Endothelial cell (in vitro differentiated cells): ENCODE measurements around the gene PRDM4. TPM values are rescaled to one million over a fixed set of nuclear protein-coding genes. Genes with fewer than 3 reads are reported as not detected.
"Not testable (repeated sequence)": the region's sequence is repeated elsewhere in the genome, so short reads cannot be mapped to it uniquely, and the experiment has no call there.

Source experiments
- DNase-seq: peaks from one replicate; pipeline ENCODE4 v3.0.0; 2021; ENCODE audit warnings: low spot score
- H3K27ac Mint-ChIP-seq: one replicate; pipeline ENCODE4 v1.8.0; 2021; ENCODE audit warnings: mixed read lengths, inconsistent platforms; ENCODE audit not compliant: unreplicated experiment
- H3K27me3 Mint-ChIP-seq: one replicate; pipeline ENCODE4 v1.8.0; 2021; ENCODE audit warnings: mild to moderate bottlenecking, moderate library complexity, mixed read lengths, inconsistent platforms; ENCODE audit not compliant: unreplicated experiment
- H3K36me3 Mint-ChIP-seq: one replicate; pipeline ENCODE4 v1.8.0; 2021; ENCODE audit warnings: mild to moderate bottlenecking, low read depth, mixed read lengths, inconsistent platforms; ENCODE audit not compliant: unreplicated experiment
- H3K4me1 Mint-ChIP-seq: one replicate; pipeline ENCODE4 v1.8.0; 2021; ENCODE audit warnings: mild to moderate bottlenecking, mixed read lengths, inconsistent platforms; ENCODE audit not compliant: unreplicated experiment
- H3K4me3 Mint-ChIP-seq: one replicate; pipeline ENCODE4 v1.8.0; 2021; ENCODE audit warnings: mild to moderate bottlenecking, mixed read lengths, inconsistent platforms; ENCODE audit not compliant: unreplicated experiment
- H3K9me3 Mint-ChIP-seq: one replicate; pipeline ENCODE4 v1.8.0; 2021; ENCODE audit warnings: mixed read lengths, inconsistent platforms; ENCODE audit not compliant: unreplicated experiment
- total RNA-seq: library from RNA; stranded (reverse); fragmentation: NEBNext Ultra II Directional; extraction: Animal tissue kit (Norgen Biotek cat#: 25700); gene quantifications from one replicate; pipeline ENCODE4 v1.2.1, GENCODE V29; 2021; ENCODE audit not compliant: unreplicated experiment
- TF ChIP-seq, protein P1 (sequence below): fragments of 200-600 bp; sonication (generic); IDR thresholded peaks from one replicate; pipeline ENCODE4 v1.5.0; 2021; ENCODE audit warnings: antibody characterized with exemption; ENCODE audit not compliant: unreplicated experiment

PRDM4 gene
- total RNA-seq, 1 donor from 2014 or later = 23.0 TPM

DNA sequence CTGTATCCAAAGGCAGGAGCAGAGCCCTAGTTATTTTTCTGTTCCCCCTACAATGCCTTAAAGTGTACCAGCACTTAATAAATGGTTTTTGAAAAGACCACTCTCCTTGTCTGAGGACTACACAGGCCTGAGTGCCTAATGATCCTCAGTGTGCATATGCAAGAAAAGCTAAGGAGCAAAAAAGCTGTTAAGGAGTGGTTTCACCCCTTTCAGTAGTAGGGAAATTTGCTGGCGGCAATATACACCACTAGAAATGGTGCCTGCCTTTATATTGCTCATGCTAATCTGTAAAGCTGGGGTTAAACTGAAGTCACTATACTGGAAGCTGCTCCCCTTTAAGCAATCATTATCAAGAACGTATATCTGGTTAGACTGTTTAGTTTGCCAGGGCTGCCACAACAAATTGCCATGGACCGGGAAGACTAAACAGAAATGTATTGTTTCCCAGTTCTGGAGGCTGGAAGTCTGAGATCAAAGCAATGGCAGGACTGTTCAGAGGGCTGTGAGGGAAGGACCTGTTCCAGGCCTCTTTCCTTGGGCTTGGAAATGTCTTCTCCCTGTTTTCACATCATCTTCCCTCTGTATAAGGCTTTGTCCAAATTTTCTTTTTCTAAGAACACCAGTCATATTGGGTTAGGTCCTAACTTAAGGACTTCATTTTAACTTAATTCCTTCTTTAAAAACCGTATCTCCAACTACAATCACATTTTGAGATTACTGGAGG is 30.2 kb downstream of the PRDM4 start:
- TF ChIP-seq, protein P1, sequence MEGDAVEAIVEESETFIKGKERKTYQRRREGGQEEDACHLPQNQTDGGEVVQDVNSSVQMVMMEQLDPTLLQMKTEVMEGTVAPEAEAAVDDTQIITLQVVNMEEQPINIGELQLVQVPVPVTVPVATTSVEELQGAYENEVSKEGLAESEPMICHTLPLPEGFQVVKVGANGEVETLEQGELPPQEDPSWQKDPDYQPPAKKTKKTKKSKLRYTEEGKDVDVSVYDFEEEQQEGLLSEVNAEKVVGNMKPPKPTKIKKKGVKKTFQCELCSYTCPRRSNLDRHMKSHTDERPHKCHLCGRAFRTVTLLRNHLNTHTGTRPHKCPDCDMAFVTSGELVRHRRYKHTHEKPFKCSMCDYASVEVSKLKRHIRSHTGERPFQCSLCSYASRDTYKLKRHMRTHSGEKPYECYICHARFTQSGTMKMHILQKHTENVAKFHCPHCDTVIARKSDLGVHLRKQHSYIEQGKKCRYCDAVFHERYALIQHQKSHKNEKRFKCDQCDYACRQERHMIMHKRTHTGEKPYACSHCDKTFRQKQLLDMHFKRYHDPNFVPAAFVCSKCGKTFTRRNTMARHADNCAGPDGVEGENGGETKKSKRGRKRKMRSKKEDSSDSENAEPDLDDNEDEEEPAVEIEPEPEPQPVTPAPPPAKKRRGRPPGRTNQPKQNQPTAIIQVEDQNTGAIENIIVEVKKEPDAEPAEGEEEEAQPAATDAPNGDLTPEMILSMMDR = no peak
- Mint-ChIP-seq H3K4me3 (no peak overlapping the region), H3K36me3 (peaks cover 21% of the 10 kb centered on the region), H3K27me3 (no peaks in the 10 kb centered on the region), H3K9me3 (no peaks in the 10 kb centered on the region), H3K4me1 (peaks cover 36% of the 10 kb centered on the region), H3K27ac (no peak overlapping the region)
- DNase-seq = no peak

DNA sequence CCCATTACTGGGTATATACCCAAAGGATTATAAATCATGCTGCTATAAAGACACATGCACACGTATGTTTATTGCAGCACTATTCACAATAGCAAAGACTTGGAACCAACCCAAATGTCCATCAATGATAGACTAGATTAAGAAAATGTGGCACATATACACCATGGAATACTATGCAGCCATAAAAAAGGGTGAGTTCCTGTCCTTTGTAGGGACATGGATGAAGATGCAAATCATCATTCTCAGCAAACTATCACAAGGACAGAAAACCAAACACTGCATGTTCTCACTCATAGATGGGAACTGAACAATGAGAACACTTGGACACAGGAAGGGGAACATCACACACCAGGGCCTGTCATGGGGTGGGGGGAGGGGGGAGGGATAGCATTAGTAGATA is 33.2 kb downstream of the PRDM4 start:
- H3K27ac Mint-ChIP-seq, H3K36me3 Mint-ChIP-seq, H3K4me3 Mint-ChIP-seq, H3K9me3 Mint-ChIP-seq, H3K27me3 Mint-ChIP-seq, DNase-seq: not testable (repeated sequence)
- H3K4me1 Mint-ChIP-seq = peaks cover 27% of the 10 kb centered on the region

GRCh38 chr12:107727327-107727726 is 33.6 kb downstream of the PRDM4 start:
- not testable (repeated sequence) for DNase-seq, H3K27ac Mint-ChIP-seq, H3K36me3 Mint-ChIP-seq, H3K9me3 Mint-ChIP-seq, H3K4me3 Mint-ChIP-seq, H3K27me3 Mint-ChIP-seq
- H3K4me1 Mint-ChIP-seq = peaks cover 23% of the 10 kb centered on the region

DNA sequence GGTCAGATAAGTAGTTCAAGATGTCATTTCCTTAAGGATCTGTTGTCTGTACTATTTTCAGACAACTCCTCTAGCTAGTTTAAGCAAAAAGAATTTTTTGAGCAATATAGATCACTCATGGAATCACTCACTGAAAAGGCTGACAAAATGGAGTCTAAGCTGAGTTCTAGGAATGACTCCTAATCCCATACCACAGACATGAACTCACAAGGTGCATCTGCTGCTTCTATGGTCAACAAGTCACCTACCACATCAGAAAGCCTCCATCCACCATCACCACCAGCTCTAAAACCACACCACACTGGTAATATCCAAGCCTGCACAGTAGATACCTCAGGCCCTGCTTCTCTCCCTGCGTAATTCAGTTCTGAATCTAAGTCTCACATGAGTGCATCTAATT is 42.3 kb downstream of the PRDM4 start:
- Mint-ChIP-seq H3K4me3 (no peak overlapping the region), H3K9me3 (no peaks in the 10 kb centered on the region), H3K4me1 (no peaks in the 10 kb centered on the region), H3K36me3 (peaks cover 9% of the 10 kb centered on the region), H3K27ac (no peak overlapping the region), H3K27me3 (no peaks in the 10 kb centered on the region)
- TF ChIP-seq, protein P1 = no peak
- DNase-seq = no peak

DNA sequence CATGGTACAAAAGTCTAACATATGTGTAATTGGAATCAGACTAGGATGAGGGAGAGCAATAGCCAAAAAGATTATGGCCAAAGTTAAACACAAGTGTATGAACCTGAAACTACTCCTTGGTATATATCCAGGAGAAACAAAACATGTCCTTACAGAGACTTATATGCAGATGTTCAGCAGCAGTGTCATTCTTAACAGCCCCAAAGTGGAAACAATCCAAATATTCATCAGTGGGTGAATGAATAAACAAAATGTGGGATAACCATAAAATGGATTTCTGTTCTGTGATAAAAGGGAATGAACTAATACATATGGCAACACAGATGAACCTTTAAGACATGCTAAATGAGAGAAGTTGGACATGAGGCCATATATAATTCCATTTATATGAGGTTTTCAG is 45.2 kb downstream of the PRDM4 start:
- no peaks in the 10 kb centered on the region for H3K27me3 Mint-ChIP-seq
- TF ChIP-seq, protein P1 = no peak
- H3K4me1 Mint-ChIP-seq = no peaks in the 10 kb centered on the region
- no peak for DNase-seq
- H3K4me3 Mint-ChIP-seq = no peak overlapping the region
- H3K36me3 Mint-ChIP-seq = peaks cover 12% of the 10 kb centered on the region
- H3K27ac Mint-ChIP-seq = no peak overlapping the region
- no peaks in the 10 kb centered on the region for H3K9me3 Mint-ChIP-seq

GRCh38 chr12:107705522-107705921 is 55.4 kb downstream of the PRDM4 start:
- H3K27me3 Mint-ChIP-seq, DNase-seq, H3K4me3 Mint-ChIP-seq, H3K4me1 Mint-ChIP-seq, H3K27ac Mint-ChIP-seq, H3K9me3 Mint-ChIP-seq: not testable (repeated sequence)
- H3K36me3 Mint-ChIP-seq = peaks cover 66% of the 10 kb centered on the region
